ENCODE measurements around the gene ITGAX. TPM values are rescaled to one million over a fixed set of nuclear protein-coding genes. Genes with fewer than 3 reads are reported as not detected.
A peak's percentile ranks its signal among the peaks of the same experiment; 100 is the strongest.

The ITGAX gene
- total and polyA plus RNA-seq, 2 donors (not counting 1 experiment from before 2014, with no cell fraction given): under 0.01 TPM; not detected in 1

DNA sequence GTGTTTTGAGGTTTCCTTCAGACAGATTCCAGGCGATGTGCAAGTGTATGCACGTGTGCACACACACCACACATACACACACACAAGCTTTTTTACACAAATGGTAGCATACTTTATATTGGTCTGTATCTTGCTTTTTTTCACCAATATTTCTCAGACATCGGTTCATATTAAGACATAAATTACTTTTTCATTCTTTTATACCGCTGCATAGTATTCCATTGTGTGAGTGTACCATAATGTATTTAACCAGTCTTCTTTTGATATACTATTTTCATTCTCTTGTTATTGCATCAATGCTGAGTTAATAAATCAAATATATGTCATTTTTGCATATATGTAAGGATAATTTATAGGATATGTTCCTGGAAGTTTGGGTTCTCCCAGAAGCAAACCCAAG, 22.4 kb upstream of the ITGAX start:
- Histone ChIP-seq H2AFZ (ENCODE audit: low read length) (no peak overlapping the region), H3K4me3 (replicated peaks in 1 of 4; ENCODE audit: control extremely low read depth in 1 of 4, insufficient read depth in 1 of 4, low read depth in 3 of 4, low read length in 4 of 4) (no peak overlapping the region), H3K9ac (ENCODE audit: insufficient read depth, low read length) (no peak overlapping the region), H3K79me2 (ENCODE audit: control insufficient read depth, insufficient read depth, low read length) (no peaks in the 10 kb centered on the region), H3K4me1 (ENCODE audit: control insufficient read depth, extremely low read depth, insufficient read depth, low read length) (no peaks in the 10 kb centered on the region), H3K9me3 (ENCODE audit: control insufficient read depth, insufficient read depth, low read depth, low read length) (no peaks in the 10 kb centered on the region), H3K4me2 (ENCODE audit: extremely low read depth, insufficient read depth, low read length) (no peak overlapping the region), H3K36me3 (ENCODE audit: control insufficient read depth, insufficient read depth, low read length) (no peaks in the 10 kb centered on the region), H4K20me1 (ENCODE audit: control insufficient read depth, extremely low read depth, insufficient read depth, low read length) (no peaks in the 10 kb centered on the region), H3K27me3 (ENCODE audit: control insufficient read depth, insufficient read depth, low read length) (peaks cover 14% of the 10 kb centered on the region), H3K27ac (ENCODE audit: insufficient read depth, low read length) (no peak overlapping the region)
- no peak for DNase-seq (ENCODE audit: low read depth in 2 of 2)
- no peak for TF ChIP-seq EZH2 (IDR thresholded peaks at IDR 0.05; ENCODE audit: low read length, missing control alignments)
- TF ChIP-seq, protein P1, sequence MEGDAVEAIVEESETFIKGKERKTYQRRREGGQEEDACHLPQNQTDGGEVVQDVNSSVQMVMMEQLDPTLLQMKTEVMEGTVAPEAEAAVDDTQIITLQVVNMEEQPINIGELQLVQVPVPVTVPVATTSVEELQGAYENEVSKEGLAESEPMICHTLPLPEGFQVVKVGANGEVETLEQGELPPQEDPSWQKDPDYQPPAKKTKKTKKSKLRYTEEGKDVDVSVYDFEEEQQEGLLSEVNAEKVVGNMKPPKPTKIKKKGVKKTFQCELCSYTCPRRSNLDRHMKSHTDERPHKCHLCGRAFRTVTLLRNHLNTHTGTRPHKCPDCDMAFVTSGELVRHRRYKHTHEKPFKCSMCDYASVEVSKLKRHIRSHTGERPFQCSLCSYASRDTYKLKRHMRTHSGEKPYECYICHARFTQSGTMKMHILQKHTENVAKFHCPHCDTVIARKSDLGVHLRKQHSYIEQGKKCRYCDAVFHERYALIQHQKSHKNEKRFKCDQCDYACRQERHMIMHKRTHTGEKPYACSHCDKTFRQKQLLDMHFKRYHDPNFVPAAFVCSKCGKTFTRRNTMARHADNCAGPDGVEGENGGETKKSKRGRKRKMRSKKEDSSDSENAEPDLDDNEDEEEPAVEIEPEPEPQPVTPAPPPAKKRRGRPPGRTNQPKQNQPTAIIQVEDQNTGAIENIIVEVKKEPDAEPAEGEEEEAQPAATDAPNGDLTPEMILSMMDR (conservative IDR thresholded peaks at IDR 0.05 in 1 of 2, IDR thresholded peaks at IDR 0.05 in 1 of 2; ENCODE audit: low read depth in 1 of 2, low read length in 2 of 2): no peak

DNA sequence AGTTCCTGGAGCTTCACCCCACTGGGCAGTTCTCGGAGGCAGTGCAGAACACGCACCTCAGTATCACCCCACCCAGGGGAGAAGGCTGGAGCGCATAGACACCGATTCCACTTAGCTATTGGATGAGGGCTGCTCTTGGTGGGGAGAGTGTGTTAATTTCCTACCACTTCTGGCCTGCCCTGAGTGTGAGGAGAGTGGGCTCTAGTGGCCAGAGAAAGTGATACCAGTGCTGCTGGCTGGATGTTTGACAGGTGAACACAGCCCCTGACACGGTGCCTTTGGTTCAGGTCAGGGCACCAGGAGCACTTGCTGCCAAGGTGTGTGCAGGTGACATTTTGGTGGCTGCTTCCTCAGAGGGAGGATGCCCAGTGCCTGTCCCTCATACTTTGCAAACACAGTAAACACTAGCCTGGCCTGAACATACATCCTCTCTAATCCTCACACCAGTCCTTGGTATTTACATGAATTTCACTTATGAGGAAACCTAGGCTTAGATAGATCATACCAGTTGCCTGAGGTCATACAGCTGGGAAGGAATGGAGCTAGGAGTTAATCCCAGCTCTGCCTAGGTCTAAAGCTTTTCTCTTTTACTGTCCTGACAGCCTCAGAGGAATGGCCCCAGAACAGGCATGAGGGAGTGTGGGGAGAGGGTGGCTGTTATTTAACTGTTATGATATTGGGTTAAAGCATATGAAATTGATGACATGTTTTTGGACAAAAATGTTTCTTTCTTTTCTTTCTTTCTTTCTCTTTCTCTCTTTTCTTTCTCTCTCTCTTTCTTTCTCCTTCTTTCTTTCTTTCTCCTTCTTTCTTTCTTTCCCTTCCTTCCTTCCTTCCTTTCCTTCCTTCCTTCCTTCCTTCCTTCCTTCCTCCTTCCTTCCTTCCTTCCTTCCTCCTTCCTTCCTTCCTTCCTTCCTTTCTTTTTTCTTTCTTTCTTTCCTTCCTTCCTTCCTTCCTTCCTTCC, 21.0 kb upstream of the ITGAX start:
- Histone ChIP-seq H3K79me2 (ENCODE audit: control insufficient read depth, insufficient read depth, low read length) (no peaks in the 10 kb centered on the region), H4K20me1 (ENCODE audit: control insufficient read depth, extremely low read depth, insufficient read depth, low read length) (no peaks in the 10 kb centered on the region), H3K27ac (ENCODE audit: insufficient read depth, low read length) (no peak overlapping the region), H3K27me3 (ENCODE audit: control insufficient read depth, insufficient read depth, low read length) (peaks cover 14% of the 10 kb centered on the region), H3K9me3 (ENCODE audit: control insufficient read depth, insufficient read depth, low read depth, low read length) (no peaks in the 10 kb centered on the region), H3K4me3 (replicated peaks in 1 of 4; ENCODE audit: control extremely low read depth in 1 of 4, insufficient read depth in 1 of 4, low read depth in 3 of 4, low read length in 4 of 4) (no peak overlapping the region), H2AFZ (ENCODE audit: low read length) (no peak overlapping the region), H3K4me1 (ENCODE audit: control insufficient read depth, extremely low read depth, insufficient read depth, low read length) (no peaks in the 10 kb centered on the region), H3K9ac (ENCODE audit: insufficient read depth, low read length) (no peak overlapping the region), H3K4me2 (ENCODE audit: extremely low read depth, insufficient read depth, low read length) (no peak overlapping the region), H3K36me3 (ENCODE audit: control insufficient read depth, insufficient read depth, low read length) (no peaks in the 10 kb centered on the region)
- DNase-seq (ENCODE audit: low read depth in 2 of 2): peak in 1 of 2 donors; percentile 2
- TF ChIP-seq EZH2 (IDR thresholded peaks at IDR 0.05; ENCODE audit: low read length, missing control alignments): no peak
- TF ChIP-seq, protein P1 (conservative IDR thresholded peaks at IDR 0.05 in 1 of 2, IDR thresholded peaks at IDR 0.05 in 1 of 2; ENCODE audit: low read depth in 1 of 2, low read length in 2 of 2): peak; percentile 12 to 16

DNA sequence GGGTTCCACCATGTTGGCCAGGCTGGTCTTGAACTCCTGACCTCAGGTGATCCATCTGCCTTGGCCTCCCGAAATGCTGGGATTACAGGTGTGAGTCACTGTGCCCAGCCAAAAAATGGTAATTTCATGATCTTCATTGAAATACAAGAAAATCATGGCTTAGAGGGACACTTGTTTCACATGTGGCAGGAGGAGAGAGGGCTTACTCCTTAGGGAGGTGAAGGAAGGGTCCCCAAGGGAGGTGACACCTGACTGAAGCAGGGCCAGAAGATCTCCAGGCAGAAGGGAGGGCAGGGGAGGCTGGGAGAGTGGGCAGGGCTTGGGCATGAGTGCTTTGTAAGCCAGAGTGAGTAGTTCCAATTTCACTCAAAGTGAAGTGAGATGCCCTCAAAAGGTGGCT, 20.0 kb upstream of the ITGAX start:
- Histone ChIP-seq H3K4me2 (ENCODE audit: extremely low read depth, insufficient read depth, low read length) (no peak overlapping the region), H3K4me1 (ENCODE audit: control insufficient read depth, extremely low read depth, insufficient read depth, low read length) (no peaks in the 10 kb centered on the region), H3K9ac (ENCODE audit: insufficient read depth, low read length) (no peak overlapping the region), H3K27ac (ENCODE audit: insufficient read depth, low read length) (no peak overlapping the region), H2AFZ (ENCODE audit: low read length) (no peak overlapping the region), H4K20me1 (ENCODE audit: control insufficient read depth, extremely low read depth, insufficient read depth, low read length) (no peaks in the 10 kb centered on the region), H3K36me3 (ENCODE audit: control insufficient read depth, insufficient read depth, low read length) (no peaks in the 10 kb centered on the region), H3K79me2 (ENCODE audit: control insufficient read depth, insufficient read depth, low read length) (no peaks in the 10 kb centered on the region), H3K27me3 (ENCODE audit: control insufficient read depth, insufficient read depth, low read length) (peaks cover 14% of the 10 kb centered on the region), H3K4me3 (replicated peaks in 1 of 4; ENCODE audit: control extremely low read depth in 1 of 4, insufficient read depth in 1 of 4, low read depth in 3 of 4, low read length in 4 of 4) (no peak overlapping the region), H3K9me3 (ENCODE audit: control insufficient read depth, insufficient read depth, low read depth, low read length) (no peaks in the 10 kb centered on the region)
- TF ChIP-seq EZH2 (IDR thresholded peaks at IDR 0.05; ENCODE audit: low read length, missing control alignments): no peak
- TF ChIP-seq, protein P1 (conservative IDR thresholded peaks at IDR 0.05 in 1 of 2, IDR thresholded peaks at IDR 0.05 in 1 of 2; ENCODE audit: low read depth in 1 of 2, low read length in 2 of 2): no peak
- DNase-seq (ENCODE audit: low read depth in 2 of 2): no peak
